Measurements from ENCODE around the gene HDAC4. TPM values are rescaled to one million over a fixed set of nuclear protein-coding genes. Genes with fewer than 3 reads are reported as not detected.

HDAC4 gene
- total and polyA plus RNA-seq, 2 donors (not counting 1 experiment from before 2014, with no cell fraction given), result 13.5 to 46.0 TPM

- no peak for DNase-seq
- CTCF ChIA-PET, result no interaction called here
Measured at GRCh38 chr2:239297142-239298004, 103.4 kb downstream of the HDAC4 start.

More at GRCh38 chr2:239297142-239298004, 103.4 kb downstream of the HDAC4 start:
- H3K9ac ChIP-seq (ENCODE audit: low read length), result no peak overlapping the region
- peaks cover 23 to 47% of the 10 kb centered on the region in 2 donors for H3K4me1 ChIP-seq (ENCODE audit: control insufficient read depth in 2 of 2, insufficient read depth in 2 of 2, low read length in 2 of 2)
- peaks cover 29% of the 10 kb centered on the region for H4K20me1 ChIP-seq (ENCODE audit: control insufficient read depth, insufficient read depth, low read length, poor library complexity, severe bottlenecking)
- WGBS (ENCODE audit: insufficient coverage), result 96% methylated on average over 21 of the region's 22 CpGs
- H3K79me2 ChIP-seq (ENCODE audit: control insufficient read depth, insufficient read depth, low read length), result peaks cover 35% of the 10 kb centered on the region
- no peak overlapping the region for H3K27ac ChIP-seq (ENCODE audit: low read length in 2 of 2)
- POLR2A ChIA-PET, result no interaction called here
- no peak overlapping the region for H3K4me3 ChIP-seq (ENCODE audit: control extremely low read depth in 1 of 5, extremely low read depth in 1 of 5, insufficient read depth in 1 of 5, low read depth in 2 of 5, low read length in 4 of 5)
- H3K4me2 ChIP-seq (replicated peaks; ENCODE audit: low read depth, low read length, poor library complexity, severe bottlenecking), result no peak overlapping the region
- Mint-ChIP-seq H3K9me3 (ENCODE audit: insufficient read depth) (no peaks in the 10 kb centered on the region), H3K27ac (no peak overlapping the region), H3K4me3 (no peak overlapping the region), H3K27me3 (peaks cover 2% of the 10 kb centered on the region), H3K4me1 (peaks cover 57% of the 10 kb centered on the region)
- no peaks in the 10 kb centered on the region for H3K9me3 ChIP-seq (ENCODE audit: control extremely low read depth in 1 of 3, control insufficient read depth in 2 of 3, insufficient read depth in 1 of 3, low read length in 2 of 3)
- no peak for TF ChIP-seq CTCF (IDR thresholded peaks at IDR 0.05)
- TF ChIP-seq EZH2 (IDR thresholded peaks at IDR 0.05; ENCODE audit: borderline replicate concordance, insufficient read depth, low read depth, low read length, poor library complexity, severe bottlenecking), result no peak
- peaks cover 0 to 8% (median 0%) of the 10 kb centered on the region in 4 experiments for H3K27me3 ChIP-seq (replicated peaks in 1 of 4; ENCODE audit: control extremely low read depth in 1 of 4, control insufficient read depth in 3 of 4, insufficient read depth in 4 of 4, low read length in 3 of 4)
- intact Hi-C loops (cut with micrococcal nuclease), result no loop called here
- no peak overlapping the region for H2AFZ ChIP-seq (ENCODE audit: insufficient read depth, low read depth, low read length, poor library complexity, severe bottlenecking)
- ATAC-seq (ENCODE audit: low read depth), result no peak
- H3K36me3 ChIP-seq (replicated peaks in 1 of 2; ENCODE audit: control extremely low read depth in 1 of 2, control insufficient read depth in 1 of 2, extremely low read depth in 1 of 2, insufficient read depth in 2 of 2, low read length in 1 of 2), result no peaks in the 10 kb centered on the region
